CD4-positive, CD25-positive, alpha-beta regulatory T cell (primary cell): Measurements from ENCODE around the gene VILL. TPM values are rescaled to one million over a fixed set of nuclear protein-coding genes. Genes with fewer than 3 reads are reported as not detected.

Experiments used
- ATAC-seq, 2 donors: fragments of 150-1000 bp; cut with Tn5 transposase; one replicate each; pipeline ENCODE4 v1.10.0; 2021; ENCODE audit warnings: low read depth in 2 of 2, moderate number of reproducible peaks in 2 of 2, moderate library complexity in 1 of 2
- DNase-seq, 3 donors: peaks; one replicate each; pipeline versions ENCODE4 v3.0.0 to v3.0.0-alpha.2; 2012 to 2022; ENCODE audit warnings: mixed read lengths in 1 of 3
- H3K27ac ChIP-seq: one replicate; pipeline ENCODE4 v1.7.0; 2013; ENCODE audit warnings: mild to moderate bottlenecking, low read length; ENCODE audit not compliant: insufficient read depth, poor library complexity, severe bottlenecking
- H3K27me3 ChIP-seq: one replicate; pipeline ENCODE4 v1.7.0; 2013; ENCODE audit warnings: low read length; ENCODE audit not compliant: control insufficient read depth, insufficient read depth
- H3K36me3 ChIP-seq: one replicate; pipeline ENCODE4 v1.7.0; 2013; ENCODE audit warnings: mild to moderate bottlenecking, low read length, moderate library complexity; ENCODE audit not compliant: control insufficient read depth, insufficient read depth
- H3K4me1 ChIP-seq: 2 replicates; pipeline ENCODE4 v1.7.0; 2013; ENCODE audit warnings: mild to moderate bottlenecking, low read length; ENCODE audit not compliant: insufficient read depth, control insufficient read depth, poor library complexity, severe bottlenecking
- H3K4me3 ChIP-seq: one replicate; pipeline ENCODE4 v1.7.0; 2013; ENCODE audit warnings: low read depth, mild to moderate bottlenecking, low read length, moderate library complexity
- H3K9me3 ChIP-seq, 2 experiments: 1 replicate in 1 of 2; 2 replicates in 1 of 2; pipeline ENCODE4 v1.7.0; 2013; ENCODE audit warnings: low read length in 2 of 2, mild to moderate bottlenecking in 1 of 2, moderate library complexity in 1 of 2; ENCODE audit not compliant: control insufficient read depth in 2 of 2
- H3K27ac Mint-ChIP-seq, 3 donors: one replicate each; pipeline ENCODE4 v1.8.0; 2020 to 2022; ENCODE audit warnings: mild to moderate bottlenecking in 3 of 3, mixed read lengths in 3 of 3, moderate library complexity in 2 of 3
- H3K27me3 Mint-ChIP-seq: one replicate; pipeline ENCODE4 v1.8.0; 2022; ENCODE audit warnings: mild to moderate bottlenecking, mixed read lengths
- H3K36me3 Mint-ChIP-seq: one replicate; pipeline ENCODE4 v1.8.0; 2020; ENCODE audit warnings: mixed read lengths
- H3K4me1 Mint-ChIP-seq, 4 donors: one replicate each; pipeline ENCODE4 v1.8.0; 2020 to 2022; ENCODE audit warnings: mixed read lengths in 4 of 4, mild to moderate bottlenecking in 1 of 4
- H3K4me3 Mint-ChIP-seq, 4 donors: one replicate each; pipeline ENCODE4 v1.8.0; 2020 to 2022; ENCODE audit warnings: mild to moderate bottlenecking in 4 of 4, mixed read lengths in 4 of 4, moderate library complexity in 3 of 4
- H3K9me3 Mint-ChIP-seq, 7 donors: one replicate each; pipeline ENCODE4 v1.8.0; 2020 to 2022; ENCODE audit warnings: mixed read lengths in 7 of 7, mild to moderate bottlenecking in 3 of 7, moderate library complexity in 2 of 7
- polyA plus RNA-seq, 4 donors: library from polyadenylated mRNA; unstranded; fragments of 300-500 nt; fragmentation: Illumina TruSeq; gene quantifications; one replicate each; pipeline ENCODE4 v1.2.3, GENCODE V29; 2021
- total RNA-seq: library from RNA; stranded (reverse); gene quantifications from one replicate; pipeline ENCODE4 v1.2.3, GENCODE V29; 2022

Gene VILL
- total and polyA plus RNA-seq, 5 donors from 2014 or later = 9.0 to 24.0 (median 12.7) TPM

- peaks cover 17% of the 10 kb centered on the region for H3K36me3 ChIP-seq
- Mint-ChIP-seq H3K36me3 (peaks cover 8% of the 10 kb centered on the region), H3K27me3 (no peaks in the 10 kb centered on the region), H3K9me3 (peaks cover 0 to 2% (median 0%) of the 10 kb centered on the region in 7 donors), H3K27ac (peak overlapping the region in 1 of 3 donors; percentile 82), H3K4me1 (peaks cover 0 to 12% (median 8%) of the 10 kb centered on the region in 4 donors), H3K4me3 (no peak overlapping the region)
- H3K27me3 ChIP-seq = no peaks in the 10 kb centered on the region
- ATAC-seq = no peak
- DNase-seq = no peak
- H3K4me3 ChIP-seq = no peak overlapping the region
- no peaks in the 10 kb centered on the region for H3K9me3 ChIP-seq
- no peaks in the 10 kb centered on the region for H3K4me1 ChIP-seq
- H3K27ac ChIP-seq = no peak overlapping the region
These were observed 18.5 kb downstream of the VILL start for GRCh38 chr3:38008971-38009580.

- peaks cover 12% of the 10 kb centered on the region for H3K36me3 Mint-ChIP-seq
- ATAC-seq = no peak
These were observed 19.4 kb downstream of the VILL start for GRCh38 chr3:38009807-38010591.

GRCh38 chr3:38011111-38011510 lies 20.5 kb downstream of the VILL start:
- H3K4me3 ChIP-seq = no peak overlapping the region
- no peaks in the 10 kb centered on the region for H3K4me1 ChIP-seq
- peaks cover 23% of the 10 kb centered on the region for H3K36me3 Mint-ChIP-seq
- no peaks in the 10 kb centered on the region for H3K27me3 ChIP-seq
- peak overlapping the region in 1 of 3 donors; percentile 80 for H3K27ac Mint-ChIP-seq
- peaks cover 0 to 4% of the 10 kb centered on the region in 2 experiments for H3K9me3 ChIP-seq
- H3K36me3 ChIP-seq = peaks cover 26% of the 10 kb centered on the region
- H3K4me1 Mint-ChIP-seq = peaks cover 0 to 2% (median 0%) of the 10 kb centered on the region in 4 donors
- H3K27ac ChIP-seq = no peak overlapping the region
- no peak for DNase-seq
- H3K9me3 Mint-ChIP-seq = peaks cover 0 to 2% (median 0%) of the 10 kb centered on the region in 7 donors
- peak overlapping the region in 1 of 4 donors; percentile 10 for H3K4me3 Mint-ChIP-seq
- H3K27me3 Mint-ChIP-seq = no peaks in the 10 kb centered on the region
- ATAC-seq = no peak

More at GRCh38 chr3:38009807-38010591, 19.4 kb downstream of the VILL start:
- H3K9me3 Mint-ChIP-seq = peaks cover 0 to 2% (median 0%) of the 10 kb centered on the region in 7 donors
- H3K4me1 Mint-ChIP-seq = peaks cover 0 to 3% (median 2%) of the 10 kb centered on the region in 4 donors
- Histone ChIP-seq H3K36me3 (peaks cover 17% of the 10 kb centered on the region), H3K4me3 (no peak overlapping the region), H3K27ac (no peak overlapping the region), H3K9me3 (no peaks in the 10 kb centered on the region), H3K27me3 (no peaks in the 10 kb centered on the region), H3K4me1 (no peaks in the 10 kb centered on the region)
- H3K27ac Mint-ChIP-seq = peak overlapping the region in 2 of 3 donors; percentile 52 to 80
- H3K4me3 Mint-ChIP-seq = no peak overlapping the region
- DNase-seq = no peak
- no peaks in the 10 kb centered on the region for H3K27me3 Mint-ChIP-seq

- H3K9me3 Mint-ChIP-seq = peaks cover 0 to 11% (median 0%) of the 10 kb centered on the region in 7 donors
- H3K27ac Mint-ChIP-seq = no peak overlapping the region
- H3K36me3 ChIP-seq = peaks cover 51% of the 10 kb centered on the region
- H3K36me3 Mint-ChIP-seq = peaks cover 60% of the 10 kb centered on the region
- H3K4me1 Mint-ChIP-seq = peaks cover 0 to 6% (median 1%) of the 10 kb centered on the region in 4 donors
- no peak overlapping the region for H3K27ac ChIP-seq
- no peak overlapping the region for H3K4me3 Mint-ChIP-seq
- no peak overlapping the region for H3K4me3 ChIP-seq
- no peaks in the 10 kb centered on the region for H3K4me1 ChIP-seq
- H3K27me3 Mint-ChIP-seq = no peaks in the 10 kb centered on the region
- peaks cover 0 to 10% of the 10 kb centered on the region in 2 experiments for H3K9me3 ChIP-seq
- H3K27me3 ChIP-seq = no peaks in the 10 kb centered on the region
- ATAC-seq = no peak
- no peak for DNase-seq
These were observed 24.9 kb downstream of the VILL start for GRCh38 chr3:38015485-38015884.

- Mint-ChIP-seq H3K36me3 (peaks cover 60% of the 10 kb centered on the region), H3K27me3 (no peaks in the 10 kb centered on the region), H3K4me1 (peaks cover 0 to 8% (median 2%) of the 10 kb centered on the region in 4 donors), H3K9me3 (peaks cover 0 to 11% (median 0%) of the 10 kb centered on the region in 7 donors), H3K4me3 (no peak overlapping the region), H3K27ac (peak overlapping the region in 1 of 3 donors; percentile 48)
- H3K4me1 ChIP-seq = no peaks in the 10 kb centered on the region
- no peak for ATAC-seq
- no peaks in the 10 kb centered on the region for H3K27me3 ChIP-seq
- no peak for DNase-seq
- H3K9me3 ChIP-seq = peaks cover 0 to 10% of the 10 kb centered on the region in 2 experiments
- peaks cover 51% of the 10 kb centered on the region for H3K36me3 ChIP-seq
- no peak overlapping the region for H3K27ac ChIP-seq
- no peak overlapping the region for H3K4me3 ChIP-seq
These were observed 25.4 kb downstream of the VILL start for GRCh38 chr3:38015984-38016383.

GRCh38 chr3:38016410-38016809 lies 25.8 kb downstream of the VILL start:
- no peak for ATAC-seq
- H3K27me3 Mint-ChIP-seq = no peaks in the 10 kb centered on the region
- peaks cover 0 to 10% of the 10 kb centered on the region in 2 experiments for H3K9me3 ChIP-seq
- no peaks in the 10 kb centered on the region for H3K27me3 ChIP-seq
- no peak overlapping the region for H3K4me3 Mint-ChIP-seq
- H3K27ac ChIP-seq = no peak overlapping the region
- peaks cover 60% of the 10 kb centered on the region for H3K36me3 Mint-ChIP-seq
- no peak overlapping the region for H3K4me3 ChIP-seq
- H3K9me3 Mint-ChIP-seq = peaks cover 0 to 11% (median 0%) of the 10 kb centered on the region in 7 donors
- DNase-seq = no peak
- peaks cover 3% of the 10 kb centered on the region for H3K4me1 ChIP-seq
- peaks cover 51% of the 10 kb centered on the region for H3K36me3 ChIP-seq
- H3K27ac Mint-ChIP-seq = no peak overlapping the region
- peaks cover 0 to 12% (median 2%) of the 10 kb centered on the region in 4 donors for H3K4me1 Mint-ChIP-seq

- Histone ChIP-seq H3K27me3 (no peaks in the 10 kb centered on the region), H3K36me3 (peaks cover 51% of the 10 kb centered on the region), H3K4me1 (peaks cover 4% of the 10 kb centered on the region), H3K27ac (no peak overlapping the region), H3K9me3 (peaks cover 0 to 10% of the 10 kb centered on the region in 2 experiments), H3K4me3 (no peak overlapping the region)
- Mint-ChIP-seq H3K4me1 (peaks cover 0 to 18% (median 2%) of the 10 kb centered on the region in 4 donors), H3K36me3 (peaks cover 60% of the 10 kb centered on the region), H3K27me3 (no peaks in the 10 kb centered on the region), H3K27ac (no peak overlapping the region), H3K4me3 (no peak overlapping the region), H3K9me3 (peaks cover 0 to 11% (median 0%) of the 10 kb centered on the region in 7 donors)
- DNase-seq = no peak
- no peak for ATAC-seq
These were observed 26.4 kb downstream of the VILL start for GRCh38 chr3:38016847-38017444.
